ENCODE results near the gene HEXD.

DNA sequence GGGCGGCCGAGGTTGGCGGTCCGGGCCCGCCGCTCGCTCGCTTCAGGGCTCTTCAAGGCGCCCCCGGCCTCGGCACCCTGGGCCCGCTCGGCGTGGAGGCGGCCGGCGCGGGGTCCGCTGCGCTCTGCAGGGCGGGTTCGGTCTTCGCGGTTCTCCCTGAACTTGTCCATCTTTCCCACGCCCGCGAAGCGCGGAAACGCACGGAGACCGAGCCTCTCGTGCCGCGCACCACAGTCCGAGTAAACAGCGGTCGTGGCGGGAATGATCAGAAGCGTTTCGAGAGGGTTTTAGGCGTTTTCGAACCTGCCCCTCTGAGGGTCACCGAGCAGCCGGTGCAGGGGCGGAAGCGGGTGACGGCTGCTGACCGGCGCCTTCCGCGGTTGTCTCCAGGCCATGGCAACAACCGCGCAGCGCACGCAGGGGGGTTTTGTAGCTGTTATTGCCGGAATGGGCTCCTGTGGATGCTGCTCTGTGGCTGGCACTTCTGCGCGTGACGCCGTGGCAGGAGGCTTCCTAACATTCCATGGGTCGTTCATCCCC is 40.8 kb downstream of the HEXD start:
- TF ChIP-seq, protein P1, sequence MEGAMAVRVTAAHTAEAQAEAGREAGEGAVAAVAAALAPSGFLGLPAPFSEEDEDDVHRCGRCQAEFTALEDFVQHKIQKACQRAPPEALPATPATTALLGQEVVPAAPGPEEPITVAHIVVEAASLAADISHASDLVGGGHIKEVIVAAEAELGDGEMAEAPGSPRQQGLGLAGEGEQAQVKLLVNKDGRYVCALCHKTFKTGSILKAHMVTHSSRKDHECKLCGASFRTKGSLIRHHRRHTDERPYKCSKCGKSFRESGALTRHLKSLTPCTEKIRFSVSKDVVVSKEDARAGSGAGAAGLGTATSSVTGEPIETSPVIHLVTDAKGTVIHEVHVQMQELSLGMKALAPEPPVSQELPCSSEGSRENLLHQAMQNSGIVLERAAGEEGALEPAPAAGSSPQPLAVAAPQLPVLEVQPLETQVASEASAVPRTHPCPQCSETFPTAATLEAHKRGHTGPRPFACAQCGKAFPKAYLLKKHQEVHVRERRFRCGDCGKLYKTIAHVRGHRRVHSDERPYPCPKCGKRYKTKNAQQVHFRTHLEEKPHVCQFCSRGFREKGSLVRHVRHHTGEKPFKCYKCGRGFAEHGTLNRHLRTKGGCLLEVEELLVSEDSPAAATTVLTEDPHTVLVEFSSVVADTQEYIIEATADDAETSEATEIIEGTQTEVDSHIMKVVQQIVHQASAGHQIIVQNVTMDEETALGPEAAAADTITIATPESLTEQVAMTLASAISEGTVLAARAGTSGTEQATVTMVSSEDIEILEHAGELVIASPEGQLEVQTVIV (IDR thresholded peaks at IDR 0.05; ENCODE audit: borderline replicate concordance, partially characterized antibody): no peak
- no peak for TF ChIP-seq CTCF (IDR thresholded peaks at IDR 0.05 in 2 of 3, conservative IDR thresholded peaks at IDR 0.05 in 1 of 3; ENCODE audit: control insufficient read depth in 2 of 3, extremely low read depth in 1 of 3, insufficient read depth in 1 of 3, low read depth in 3 of 3, low read length in 3 of 3)
- TF ChIP-seq MXI1 (IDR thresholded peaks at IDR 0.05; ENCODE audit: low read depth, low read length): no peak; the same call in 1 of the 2 replicates
- TF ChIP-seq JUND (IDR thresholded peaks at IDR 0.05; ENCODE audit: low read depth, low read length): no peak
- no peak for TF ChIP-seq POLR2A (IDR thresholded peaks at IDR 0.05; ENCODE audit: low read depth, low read length)
- TF ChIP-seq, protein P2, sequence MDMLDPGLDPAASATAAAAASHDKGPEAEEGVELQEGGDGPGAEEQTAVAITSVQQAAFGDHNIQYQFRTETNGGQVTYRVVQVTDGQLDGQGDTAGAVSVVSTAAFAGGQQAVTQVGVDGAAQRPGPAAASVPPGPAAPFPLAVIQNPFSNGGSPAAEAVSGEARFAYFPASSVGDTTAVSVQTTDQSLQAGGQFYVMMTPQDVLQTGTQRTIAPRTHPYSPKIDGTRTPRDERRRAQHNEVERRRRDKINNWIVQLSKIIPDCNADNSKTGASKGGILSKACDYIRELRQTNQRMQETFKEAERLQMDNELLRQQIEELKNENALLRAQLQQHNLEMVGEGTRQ (IDR thresholded peaks at IDR 0.05; ENCODE audit: borderline replicate concordance, low read depth, low read length): no peak
- TF ChIP-seq FOXM1 (IDR thresholded peaks at IDR 0.05; ENCODE audit: low read depth, low read length): no peak
- no peak for TF ChIP-seq NFIC (IDR thresholded peaks at IDR 0.05; ENCODE audit: low read depth, low read length)
- TF ChIP-seq SMC3 (IDR thresholded peaks at IDR 0.05; ENCODE audit: borderline replicate concordance, low read length): no peak
- TF ChIP-seq SIX5 (IDR thresholded peaks at IDR 0.05; ENCODE audit: low read depth, low read length, severe bottlenecking): no peak
- TF ChIP-seq SMAD5 (IDR thresholded peaks at IDR 0.05; ENCODE audit: low read depth): no peak

Data from GM12878 (cell line).